DMS114 treated with DMSO at 0.1 percent for 48 hours (cell line): ENCODE data around the gene SKIDA1.

Experiments
- DNase-seq: peaks from one replicate; lab custom pipeline; 2025; ENCODE audit not compliant: unreplicated experiment; lab: John Stamatoyannopoulos, UW

The SKIDA1 gene

GRCh38 chr10:21529032-21529910, 3.8 kb upstream of the SKIDA1 start:
- no peak for DNase-seq

- DNase-seq: no peak
Measured at GRCh38 chr10:21528236-21529031, 3.0 kb upstream of the SKIDA1 start.

DNA sequence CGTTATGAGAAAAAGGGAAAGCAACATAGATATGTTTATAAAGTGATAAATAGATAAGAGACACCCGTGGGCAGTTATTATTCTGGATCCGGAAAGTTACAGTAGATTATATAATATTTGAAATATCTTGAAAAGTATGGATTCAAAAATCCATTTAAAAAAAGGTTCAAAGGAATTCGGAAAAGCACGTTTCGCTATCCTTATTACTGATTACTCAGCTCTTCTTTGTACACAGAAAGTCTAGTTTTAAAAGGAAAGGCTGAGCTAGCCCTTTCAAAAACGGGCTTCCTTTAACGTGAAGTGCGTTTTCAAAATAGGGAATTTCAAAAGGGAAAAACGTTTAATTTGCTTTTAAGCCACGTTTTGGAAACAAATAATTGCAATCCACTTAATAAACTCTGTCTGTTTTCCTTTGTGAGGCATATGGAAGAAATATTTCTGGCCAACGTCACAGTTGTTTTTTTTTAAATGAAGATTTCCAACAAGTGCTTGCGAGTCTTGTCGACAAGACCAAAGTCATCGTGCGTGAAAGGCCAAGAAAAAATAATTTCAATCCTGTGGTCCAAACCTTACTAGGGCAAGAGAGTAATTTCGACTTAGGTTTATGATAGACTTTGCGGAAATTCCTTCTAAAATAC, 2.2 kb upstream of the SKIDA1 start:
- DNase-seq: no peak

- no peak for DNase-seq
Measured at GRCh38 chr10:21526860-21527597, 1.5 kb upstream of the SKIDA1 start.

GRCh38 chr10:21526188-21526859, 842 bp upstream of the SKIDA1 start:
- no peak for DNase-seq

- DNase-seq: no peak
Measured at GRCh38 chr10:21524526-21525366, 736 bp downstream of the SKIDA1 start.

- DNase-seq: no peak
Measured at GRCh38 chr10:21524131-21524525, 1.4 kb downstream of the SKIDA1 start.

DNA sequence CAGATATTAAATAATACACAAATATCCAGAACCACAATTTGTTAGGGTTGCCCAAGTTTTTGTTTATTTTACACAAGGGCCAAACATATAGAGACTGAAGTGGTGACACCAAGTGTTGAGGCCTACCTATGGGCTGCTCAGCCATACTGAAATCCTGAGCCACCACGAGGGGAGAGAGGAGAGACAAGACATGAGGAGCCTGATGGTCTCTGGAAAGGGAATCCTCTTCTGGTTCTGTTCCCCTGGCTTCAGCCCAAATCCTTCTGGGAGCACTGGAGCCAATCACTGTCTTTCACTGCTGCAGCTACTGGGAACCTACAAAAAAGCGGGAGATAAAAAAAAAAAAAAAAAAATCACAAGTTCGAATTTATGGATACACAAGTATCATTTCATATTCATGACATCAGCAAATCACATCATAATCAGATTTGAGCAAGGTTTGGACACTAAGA, 1.9 kb downstream of the SKIDA1 start:
- no peak for DNase-seq

DNA sequence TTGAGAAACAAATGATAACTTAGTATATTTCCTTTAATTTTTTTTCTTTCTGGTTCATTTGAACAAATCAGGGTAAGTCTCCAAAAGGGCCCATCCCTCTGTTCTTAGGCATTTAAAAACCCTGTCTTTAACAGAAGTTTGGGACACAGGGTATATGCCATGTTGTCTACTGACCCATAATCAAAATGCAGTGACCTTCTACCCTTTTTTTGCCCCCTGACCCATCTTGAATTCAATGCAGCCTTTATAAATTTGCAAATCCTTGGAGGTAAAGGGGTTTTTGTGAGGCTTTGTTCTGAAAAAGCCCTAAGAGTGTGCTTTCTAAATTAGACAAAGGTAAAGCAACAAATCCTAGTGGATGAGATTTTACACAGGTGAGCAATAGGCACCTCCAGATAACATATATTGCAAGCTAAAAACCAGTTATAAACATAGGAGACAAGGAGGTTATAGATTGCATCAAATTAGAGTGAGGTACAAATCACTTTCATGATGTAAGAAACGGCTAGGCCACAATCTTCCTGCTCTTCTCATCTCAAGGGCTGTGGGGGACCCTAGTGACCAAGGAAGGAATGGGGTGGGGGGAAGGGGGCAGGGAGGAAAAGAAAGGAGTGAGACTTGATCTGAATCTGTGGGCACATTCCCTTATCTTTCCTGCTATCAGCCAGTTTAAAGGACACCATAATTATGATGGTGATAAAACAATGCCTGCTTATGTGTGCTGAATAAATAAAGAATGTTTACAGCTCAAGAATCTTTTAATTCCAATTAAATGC, 2.7 kb downstream of the SKIDA1 start:
- DNase-seq: no peak

GRCh38 chr10:21521751-21522533, 3.5 kb downstream of the SKIDA1 start:
- no peak for DNase-seq

DNA sequence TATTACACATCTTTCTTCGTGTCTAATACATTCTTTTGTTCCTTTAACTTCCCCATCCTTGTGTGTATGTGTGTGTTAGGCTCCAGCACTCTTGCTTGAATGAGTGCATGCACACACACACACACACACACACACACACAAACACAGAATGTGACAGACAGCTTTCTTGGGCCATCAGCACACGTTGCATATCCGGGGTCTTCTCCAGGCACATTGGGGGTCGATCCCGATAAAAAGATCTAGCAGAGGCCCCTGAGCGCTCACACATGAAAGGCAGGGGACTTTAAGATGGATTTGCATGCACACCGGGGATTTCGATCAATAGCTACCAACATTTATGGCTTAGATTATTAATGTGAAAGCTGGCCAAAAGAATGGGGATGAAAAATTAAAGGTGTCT, 4.5 kb downstream of the SKIDA1 start:
- no peak for DNase-seq

- no peak for DNase-seq
Measured at GRCh38 chr10:21520509-21520908, 5.0 kb downstream of the SKIDA1 start.

GRCh38 chr10:21519941-21520436, 5.5 kb downstream of the SKIDA1 start:
- DNase-seq: no peak

DNA sequence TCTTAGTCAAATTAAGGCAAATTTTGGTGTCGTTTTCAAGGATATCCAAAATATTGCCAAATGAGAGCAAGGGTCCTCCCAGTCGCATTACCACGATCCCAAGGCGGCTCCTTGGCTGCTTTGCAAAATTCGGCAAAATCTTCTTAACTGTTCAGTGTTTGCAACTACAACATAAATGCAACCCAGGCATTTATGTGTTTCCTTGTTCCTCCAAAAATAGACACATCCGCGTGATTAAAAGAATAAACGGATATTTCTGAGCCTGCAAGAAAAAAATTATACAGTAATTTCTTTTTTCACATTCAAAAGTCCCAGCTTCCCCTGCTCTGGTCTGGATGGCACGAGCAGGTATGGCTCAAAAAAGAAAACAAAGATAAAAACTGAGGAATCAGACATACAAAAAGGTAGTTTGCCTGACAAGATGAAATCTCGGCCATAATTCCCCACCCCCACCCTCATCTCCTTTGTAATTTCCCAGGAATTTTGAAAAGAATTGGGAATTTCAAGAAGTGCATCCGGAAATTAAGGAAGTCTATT, 6.0 kb downstream of the SKIDA1 start:
- no peak for DNase-seq

- no peak for DNase-seq
Measured at GRCh38 chr10:21518641-21519396, 6.7 kb downstream of the SKIDA1 start.

DNA sequence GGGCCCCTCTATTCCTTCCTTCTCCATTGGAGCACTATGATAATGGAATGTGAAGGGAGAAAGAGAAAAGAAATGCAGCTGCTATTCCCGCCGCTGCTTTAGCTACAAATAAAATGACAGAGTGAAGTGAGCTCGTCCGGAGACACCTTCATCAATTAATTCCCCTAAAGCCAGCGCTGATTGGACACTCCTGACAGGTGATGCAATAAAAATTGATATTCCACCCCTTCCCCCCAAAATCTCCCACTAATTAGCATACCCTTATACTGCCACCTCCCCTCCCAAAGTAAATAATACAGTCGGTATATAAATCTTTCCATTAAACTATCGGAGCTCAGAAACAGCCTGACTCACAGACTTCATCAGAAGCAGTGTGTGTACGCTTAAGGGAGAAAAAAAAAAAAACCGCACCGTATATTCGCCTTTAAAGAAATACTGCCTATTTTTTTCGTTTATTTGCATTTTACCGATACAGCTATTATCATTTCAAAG, 7.3 kb downstream of the SKIDA1 start:
- no peak for DNase-seq
